ENCODE data around the gene CASS4. TPM values are rescaled to one million over a fixed set of nuclear protein-coding genes. Genes with fewer than 3 reads are reported as not detected.

Gene CASS4
- total RNA-seq, 1 experiment from 2014 or later = 0.17 TPM

GRCh38 chr20:56442389-56443365 lies 30.6 kb downstream of the CASS4 start:
- Histone ChIP-seq H3K4me3 (replicated peaks in 1 of 2; ENCODE audit: low read depth in 1 of 2, low read length in 2 of 2) (no peak overlapping the region), H3K36me3 (ENCODE audit: control insufficient read depth in 1 of 2, insufficient read depth in 2 of 2, low read length in 2 of 2) (no peaks in the 10 kb centered on the region), H3K4me2 (ENCODE audit: low read length) (no peak overlapping the region), H3K9me2 (ENCODE audit: insufficient read depth) (no peaks in the 10 kb centered on the region), H4K20me1 (ENCODE audit: insufficient read depth) (no peaks in the 10 kb centered on the region), H3K9me3 (ENCODE audit: control insufficient read depth in 1 of 2, insufficient read depth in 1 of 2, low read depth in 1 of 2, low read length in 2 of 2) (no peaks in the 10 kb centered on the region), H3K27ac (ENCODE audit: low read depth, low read length) (no peak overlapping the region), H3K27me3 (ENCODE audit: insufficient read depth, low read length) (no peaks in the 10 kb centered on the region), H2AFZ (ENCODE audit: low read depth, low read length, poor library complexity, severe bottlenecking) (no peak overlapping the region), H3K4me1 (ENCODE audit: control insufficient read depth in 1 of 2, insufficient read depth in 2 of 2, low read length in 2 of 2) (no peaks in the 10 kb centered on the region), H3K79me2 (ENCODE audit: insufficient read depth, low read length) (no peaks in the 10 kb centered on the region), H3K9ac (ENCODE audit: low read length) (no peak overlapping the region)
- BruUV-seq (replicated peaks) = no TSS peak
- intact Hi-C loops (cut with micrococcal nuclease) = no loop called here
- CTCF ChIA-PET = no interaction called here
- POLR2A ChIA-PET = no interaction called here
- ATAC-seq (no peak), DNase-seq (ENCODE audit: low read depth, low spot score) (no peak)
- TF ChIP-seq ELF1 (IDR thresholded peaks at IDR 0.05; ENCODE audit: borderline replicate concordance, low read depth) (no peak), SIN3A (IDR thresholded peaks at IDR 0.05; ENCODE audit: low read depth) (no peak), POLR2AphosphoS5 (IDR thresholded peaks at IDR 0.05; ENCODE audit: low read depth, low read length) (no peak), YY1 (IDR thresholded peaks at IDR 0.05; ENCODE audit: extremely low read depth, insufficient replicate concordance, low read depth, low read length) (no peak), SRF (IDR thresholded peaks at IDR 0.05; ENCODE audit: low read depth) (no peak)
- TF ChIP-seq, protein P1, sequence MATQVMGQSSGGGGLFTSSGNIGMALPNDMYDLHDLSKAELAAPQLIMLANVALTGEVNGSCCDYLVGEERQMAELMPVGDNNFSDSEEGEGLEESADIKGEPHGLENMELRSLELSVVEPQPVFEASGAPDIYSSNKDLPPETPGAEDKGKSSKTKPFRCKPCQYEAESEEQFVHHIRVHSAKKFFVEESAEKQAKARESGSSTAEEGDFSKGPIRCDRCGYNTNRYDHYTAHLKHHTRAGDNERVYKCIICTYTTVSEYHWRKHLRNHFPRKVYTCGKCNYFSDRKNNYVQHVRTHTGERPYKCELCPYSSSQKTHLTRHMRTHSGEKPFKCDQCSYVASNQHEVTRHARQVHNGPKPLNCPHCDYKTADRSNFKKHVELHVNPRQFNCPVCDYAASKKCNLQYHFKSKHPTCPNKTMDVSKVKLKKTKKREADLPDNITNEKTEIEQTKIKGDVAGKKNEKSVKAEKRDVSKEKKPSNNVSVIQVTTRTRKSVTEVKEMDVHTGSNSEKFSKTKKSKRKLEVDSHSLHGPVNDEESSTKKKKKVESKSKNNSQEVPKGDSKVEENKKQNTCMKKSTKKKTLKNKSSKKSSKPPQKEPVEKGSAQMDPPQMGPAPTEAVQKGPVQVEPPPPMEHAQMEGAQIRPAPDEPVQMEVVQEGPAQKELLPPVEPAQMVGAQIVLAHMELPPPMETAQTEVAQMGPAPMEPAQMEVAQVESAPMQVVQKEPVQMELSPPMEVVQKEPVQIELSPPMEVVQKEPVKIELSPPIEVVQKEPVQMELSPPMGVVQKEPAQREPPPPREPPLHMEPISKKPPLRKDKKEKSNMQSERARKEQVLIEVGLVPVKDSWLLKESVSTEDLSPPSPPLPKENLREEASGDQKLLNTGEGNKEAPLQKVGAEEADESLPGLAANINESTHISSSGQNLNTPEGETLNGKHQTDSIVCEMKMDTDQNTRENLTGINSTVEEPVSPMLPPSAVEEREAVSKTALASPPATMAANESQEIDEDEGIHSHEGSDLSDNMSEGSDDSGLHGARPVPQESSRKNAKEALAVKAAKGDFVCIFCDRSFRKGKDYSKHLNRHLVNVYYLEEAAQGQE (IDR thresholded peaks at IDR 0.05; ENCODE audit: low read depth) = no peak
- RAD21 ChIA-PET (ENCODE audit: low non-redundant PET in 1 of 2, low total read pairs in 2 of 2, uncharacterized antibody in 2 of 2, unreplicated experiment in 2 of 2) = no interaction called here

All from HCT116 (cell line).